Activated B cell treated with CpG ODN at 0.5 μM for 24 hours (primary cell): ENCODE measurements around the gene TMEM179B. TPM values are rescaled to one million over a fixed set of nuclear protein-coding genes. Genes with fewer than 3 reads are reported as not detected.

Experiments
- ATAC-seq: fragments of 200-7000 bp; cut with Tn5 transposase; one replicate; pipeline ENCODE4 v1.10.0; 2021; ENCODE audit warnings: low read depth, mild to moderate bottlenecking, moderate library complexity
- CTCF ChIA-PET: fragments of 350-600 bp; sonication (Branson Sonifier 250); formaldehyde crosslinking; loops from one replicate; lab custom pipeline; 2021; ENCODE audit warnings: antibody characterized with exemption; lab: Charles Lee
- POLR2A ChIA-PET: fragments of 350-600 bp; sonication (Branson Sonifier 250); formaldehyde crosslinking; loops from one replicate; lab custom pipeline; 2021; ENCODE audit warnings: antibody characterized with exemption; lab: Charles Lee
- DNase-seq: peaks from one replicate; pipeline ENCODE4 v3.0.0; 2022
- H3K27ac Mint-ChIP-seq: one replicate; pipeline ENCODE4 v1.8.0; 2020; ENCODE audit warnings: mixed read lengths
- H3K27me3 Mint-ChIP-seq: one replicate; pipeline ENCODE4 v1.8.0; 2021; ENCODE audit warnings: mixed read lengths
- H3K36me3 Mint-ChIP-seq: one replicate; pipeline ENCODE4 v1.8.0; 2021; ENCODE audit warnings: low read depth, mixed read lengths
- H3K4me1 Mint-ChIP-seq: one replicate; pipeline ENCODE4 v1.8.0; 2021; ENCODE audit warnings: mixed read lengths
- H3K4me3 Mint-ChIP-seq: one replicate; pipeline ENCODE4 v1.8.0; 2020; ENCODE audit warnings: mild to moderate bottlenecking, mixed read lengths
- H3K9me3 Mint-ChIP-seq: one replicate; pipeline ENCODE4 v1.8.0; 2020; ENCODE audit warnings: mixed read lengths
- intact Hi-C: fragments of 100-400 bp; cut with micrococcal nuclease; formaldehyde crosslinking; loops from one replicate; pipeline ENCODE4 v1.15.1; 2024
- total RNA-seq: library from RNA; stranded (reverse); gene quantifications from 2 replicates; pipeline ENCODE4 v1.2.3, GENCODE V29; 2022
- TF ChIP-seq, protein P1 (sequence below): fragments of 200-600 bp; IDR thresholded peaks from one replicate; pipeline ENCODE4 v1.8.0; 2022; ENCODE audit warnings: antibody characterized with exemption, mild to moderate bottlenecking

The TMEM179B gene
- total RNA-seq, 1 donor from 2014 or later: 47.7 TPM

DNA sequence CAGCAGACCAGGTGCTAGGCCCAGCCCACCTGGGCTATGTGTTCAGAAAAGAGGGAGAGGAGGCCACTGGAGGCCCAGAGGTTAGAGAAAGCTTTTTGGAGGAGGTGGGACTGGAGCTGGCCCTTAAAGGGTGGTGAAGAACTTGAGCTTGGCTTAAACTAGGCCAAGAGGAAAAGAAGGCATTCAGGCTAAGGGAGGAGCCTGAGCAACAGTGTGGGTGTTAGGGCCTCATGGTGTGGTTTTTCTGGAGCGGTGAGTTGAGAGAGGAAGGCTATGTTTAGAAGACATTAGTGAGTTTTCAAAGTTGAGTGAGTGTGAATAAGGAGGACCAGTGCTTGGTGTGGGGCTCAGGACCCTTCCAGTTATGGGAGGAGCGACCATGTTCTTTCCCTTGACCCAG is 9.8 kb upstream of the TMEM179B start:
- POLR2A ChIA-PET: interaction anchor here (1.5 to 3.9 kb wide), 3 partner anchors 9 to 63 kb away, joined by 6 to 21 read pairs (median 19); partner anchors contain the start of genes WDR74 and ZBTB3
- Mint-ChIP-seq H3K4me1 (peaks cover 3% of the 10 kb centered on the region), H3K27me3 (no peaks in the 10 kb centered on the region), H3K27ac (no peak overlapping the region), H3K9me3 (no peaks in the 10 kb centered on the region), H3K4me3 (no peak overlapping the region), H3K36me3 (peaks cover 48% of the 10 kb centered on the region)
- intact Hi-C loops: no loop called here
- CTCF ChIA-PET: no interaction called here
- no peak for ATAC-seq
- no peak for DNase-seq
- TF ChIP-seq, protein P1, sequence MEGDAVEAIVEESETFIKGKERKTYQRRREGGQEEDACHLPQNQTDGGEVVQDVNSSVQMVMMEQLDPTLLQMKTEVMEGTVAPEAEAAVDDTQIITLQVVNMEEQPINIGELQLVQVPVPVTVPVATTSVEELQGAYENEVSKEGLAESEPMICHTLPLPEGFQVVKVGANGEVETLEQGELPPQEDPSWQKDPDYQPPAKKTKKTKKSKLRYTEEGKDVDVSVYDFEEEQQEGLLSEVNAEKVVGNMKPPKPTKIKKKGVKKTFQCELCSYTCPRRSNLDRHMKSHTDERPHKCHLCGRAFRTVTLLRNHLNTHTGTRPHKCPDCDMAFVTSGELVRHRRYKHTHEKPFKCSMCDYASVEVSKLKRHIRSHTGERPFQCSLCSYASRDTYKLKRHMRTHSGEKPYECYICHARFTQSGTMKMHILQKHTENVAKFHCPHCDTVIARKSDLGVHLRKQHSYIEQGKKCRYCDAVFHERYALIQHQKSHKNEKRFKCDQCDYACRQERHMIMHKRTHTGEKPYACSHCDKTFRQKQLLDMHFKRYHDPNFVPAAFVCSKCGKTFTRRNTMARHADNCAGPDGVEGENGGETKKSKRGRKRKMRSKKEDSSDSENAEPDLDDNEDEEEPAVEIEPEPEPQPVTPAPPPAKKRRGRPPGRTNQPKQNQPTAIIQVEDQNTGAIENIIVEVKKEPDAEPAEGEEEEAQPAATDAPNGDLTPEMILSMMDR: no peak

DNA sequence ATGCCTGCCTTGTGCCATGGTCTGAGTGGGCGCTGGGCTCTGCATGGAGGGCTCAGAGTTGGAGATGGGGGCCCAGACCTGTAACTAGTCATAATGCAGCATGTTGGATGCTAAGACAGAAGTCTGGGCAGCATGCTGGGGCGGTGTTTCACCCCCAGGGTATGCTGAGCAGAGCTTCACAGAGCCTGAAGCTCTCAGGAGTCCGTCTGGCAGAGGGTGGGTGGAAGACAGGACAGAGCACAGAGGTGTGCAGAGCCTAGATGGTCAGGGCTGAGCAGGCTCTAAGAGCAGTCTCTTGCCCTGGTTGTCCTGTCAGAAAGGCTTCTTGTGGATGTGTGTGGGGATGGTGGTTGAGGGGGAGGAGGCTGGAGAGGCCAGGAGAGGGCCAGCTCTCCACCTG is 8.8 kb upstream of the TMEM179B start:
- DNase-seq: no peak
- no peak for ATAC-seq
- CTCF ChIA-PET: no interaction called here
- intact Hi-C loops: no loop called here
- Mint-ChIP-seq H3K27ac (no peak overlapping the region), H3K27me3 (no peaks in the 10 kb centered on the region), H3K4me1 (peaks cover 3% of the 10 kb centered on the region), H3K4me3 (no peak overlapping the region), H3K36me3 (peaks cover 57% of the 10 kb centered on the region), H3K9me3 (no peaks in the 10 kb centered on the region)
- TF ChIP-seq, protein P1: no peak
- POLR2A ChIA-PET: interaction anchor here (0.6 to 0.8 kb wide), 3 partner anchors 13 to 40 kb away, joined by 3 to 5 read pairs (median 3); partner anchors contain the start of gene ZBTB3

DNA sequence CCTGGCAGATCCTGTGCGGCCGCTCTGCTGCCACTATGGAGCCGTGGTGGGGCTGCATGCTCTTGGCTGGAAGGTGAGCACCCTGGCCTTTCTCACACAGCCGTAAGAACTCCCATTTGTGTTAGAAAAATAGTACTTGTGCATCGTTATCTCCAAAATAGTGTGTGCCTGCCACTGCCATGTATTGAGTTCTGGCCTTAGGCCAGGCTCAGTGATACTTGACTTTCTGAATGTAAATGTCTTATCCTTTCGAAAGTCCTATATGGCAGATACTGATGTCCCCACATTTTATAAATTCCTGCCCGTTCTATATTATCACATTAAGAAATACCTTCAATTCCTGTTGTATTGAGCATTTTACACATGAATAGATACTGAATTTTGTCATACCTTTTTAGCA is 4.4 kb upstream of the TMEM179B start:
- DNase-seq (no peak), ATAC-seq (no peak)
- H3K36me3 Mint-ChIP-seq: peaks cover 45% of the 10 kb centered on the region
- intact Hi-C loops: no loop called here
- no peak overlapping the region for H3K4me3 Mint-ChIP-seq
- TF ChIP-seq, protein P1: no peak
- peaks cover 11% of the 10 kb centered on the region for H3K4me1 Mint-ChIP-seq
- ChIA-PET POLR2A (interaction anchor here (0.7 kb wide), 1 partner anchor 192 kb away, joined by 8 read pairs; the partner anchor contains the start of gene TUT1), CTCF (no interaction called here)
- H3K9me3 Mint-ChIP-seq: no peaks in the 10 kb centered on the region
- no peak overlapping the region for H3K27ac Mint-ChIP-seq
- H3K27me3 Mint-ChIP-seq: no peaks in the 10 kb centered on the region

DNA sequence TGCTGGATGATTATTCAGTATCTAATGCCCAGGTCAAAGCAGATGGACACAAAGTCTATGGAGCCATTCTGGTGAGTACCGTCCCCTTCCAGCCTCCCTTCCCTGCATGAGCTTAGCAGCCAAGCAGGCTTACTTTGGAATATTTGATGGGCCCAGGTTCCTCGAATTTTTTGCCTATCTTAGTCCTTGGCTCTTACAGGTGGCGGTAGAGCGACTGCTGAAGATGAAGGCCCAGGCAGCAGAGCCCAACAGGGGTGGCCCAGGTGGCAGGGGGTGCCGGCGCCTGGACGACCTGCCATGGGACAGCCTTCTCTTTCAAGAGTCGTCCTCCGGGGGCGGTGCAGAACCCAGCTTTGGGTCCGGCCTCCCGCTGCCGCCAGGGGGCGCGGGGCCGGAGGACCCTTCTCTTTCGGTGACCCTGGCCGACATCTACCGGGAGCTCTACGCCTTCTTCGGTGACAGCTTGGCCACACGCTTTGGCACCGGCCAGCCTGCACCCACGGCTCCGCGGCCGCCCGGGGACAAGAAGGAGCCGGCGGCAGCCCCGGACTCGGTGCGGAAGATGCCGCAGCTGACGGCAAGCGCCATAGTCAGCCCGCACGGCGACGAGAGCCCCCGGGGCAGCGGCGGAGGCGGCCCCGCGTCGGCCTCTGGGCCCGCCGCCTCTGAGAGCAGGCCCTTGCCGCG is 741 bp upstream of the TMEM179B start:
- POLR2A ChIA-PET: interaction anchor here (0.5 to 8.8 kb wide), 41 partner anchors 9 to 951 kb away, joined by 3 to 308 read pairs (median 6); partner anchors contain the start of genes BSCL2, C11orf98, CSKMT and EEF1G
- peak overlapping the region; percentile 88 for H3K27ac Mint-ChIP-seq
- CTCF ChIA-PET: interaction anchor here (0.6 to 4.8 kb wide), 27 partner anchors 9 to 746 kb away, joined by 3 to 66 read pairs (median 5); partner anchors contain the start of genes C11orf98, CSKMT, GANAB and HNRNPUL2
- TF ChIP-seq, protein P1: peak; percentile 82
- H3K36me3 Mint-ChIP-seq: peaks cover 49% of the 10 kb centered on the region
- H3K4me3 Mint-ChIP-seq: peak overlapping the region; percentile 87
- intact Hi-C loops: loop anchor here (1.0 to 2.0 kb wide), 12 partner anchors 15 to 122 kb away; partner anchors contain the start of genes C11orf98, CSKMT, HNRNPUL2 and NXF1
- DNase-seq (peak; percentile 85), ATAC-seq (peak; percentile 72)
- peaks cover 39% of the 10 kb centered on the region for H3K4me1 Mint-ChIP-seq
- H3K27me3 Mint-ChIP-seq: no peaks in the 10 kb centered on the region
- H3K9me3 Mint-ChIP-seq: no peaks in the 10 kb centered on the region

DNA sequence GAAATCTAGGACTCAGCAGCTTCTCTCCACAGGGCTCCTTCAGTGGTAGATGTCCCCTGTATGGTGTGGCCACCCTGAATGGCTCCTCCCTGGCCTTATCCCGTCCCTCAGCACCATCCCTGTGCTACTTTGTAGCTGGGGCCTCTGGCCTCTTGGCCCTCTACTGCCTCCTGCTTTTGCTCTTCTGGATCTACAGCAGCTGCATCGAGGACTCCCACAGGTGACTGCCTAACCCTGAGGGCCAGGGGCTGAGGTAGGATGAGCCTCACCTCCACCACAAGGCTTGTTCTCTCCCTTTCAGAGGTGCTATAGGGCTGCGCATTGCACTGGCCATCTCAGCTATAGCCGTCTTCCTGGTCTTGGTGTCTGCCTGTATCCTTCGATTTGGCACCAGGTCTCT is 1.8 kb downstream of the TMEM179B start:
- TF ChIP-seq, protein P1: no peak
- ATAC-seq: no peak
- ChIA-PET CTCF (no interaction called here), POLR2A (interaction anchor here (1.0 to 8.8 kb wide), 16 partner anchors 12 to 197 kb away, joined by 4 to 308 read pairs (median 6); partner anchors contain the start of genes C11orf98, CSKMT, LBHD1 and NXF1)
- Mint-ChIP-seq H3K36me3 (peaks cover 45% of the 10 kb centered on the region), H3K27ac (peak overlapping the region; percentile 43), H3K4me1 (peaks cover 48% of the 10 kb centered on the region), H3K27me3 (no peaks in the 10 kb centered on the region), H3K9me3 (no peaks in the 10 kb centered on the region), H3K4me3 (peak overlapping the region; percentile 92)
- intact Hi-C loops: no loop called here
- no peak for DNase-seq
